ENCODE results near the gene DLG2. TPM values are rescaled to one million over a fixed set of nuclear protein-coding genes. Genes with fewer than 3 reads are reported as not detected.

DLG2 gene
- total RNA-seq (2022; extraction: Qiagen RNA extraction) = 0.14 to 0.23 TPM (median 0.20 TPM) in 5 replicates

DNA sequence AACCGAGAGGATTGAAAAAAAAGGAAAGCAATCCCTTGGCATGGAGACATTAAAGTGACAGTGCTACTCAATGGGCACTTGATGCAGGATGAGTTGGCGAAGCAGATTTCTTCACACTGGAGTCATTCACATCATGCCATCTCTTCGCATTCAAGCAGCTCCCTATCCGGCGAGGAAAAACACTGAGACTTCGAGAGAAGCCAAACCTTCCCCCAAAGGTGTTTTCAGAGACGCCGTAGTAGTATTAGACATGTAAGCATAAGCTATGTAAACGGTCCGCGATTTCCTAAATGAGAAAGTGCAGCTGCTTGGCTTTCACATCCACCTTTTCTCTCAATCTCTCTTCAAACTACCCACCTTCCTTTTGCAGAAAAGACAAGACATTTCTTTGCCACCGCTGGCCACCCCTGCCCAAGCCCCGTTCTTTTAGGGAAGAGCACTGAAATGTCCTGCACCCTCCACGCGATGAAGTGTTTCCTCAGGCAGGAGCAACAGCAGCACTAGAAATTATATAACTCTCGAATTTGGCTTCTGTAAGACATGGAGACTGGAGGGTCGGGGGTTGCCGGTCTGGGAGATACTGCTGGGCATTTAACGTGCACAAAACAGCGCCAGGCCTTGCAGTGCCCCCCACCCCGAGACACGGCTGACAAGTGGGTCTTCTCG is at the start of gene DLG2:
DLG2 (minus strand) TSS at position 13 of the 666 bp plus-strand sequence.

GRCh38 chr11:85664615-85665481 is 37.7 kb upstream of the DLG2 start, which contains the start of gene CREBZF:
CREBZF (minus strand) TSS chr11:85665129; CDS start chr11:85664875, 254 bp downstream.

GRCh38 chr11:85647604-85648299 is 20.6 kb upstream of the DLG2 start, which contains the start of gene TMEM126A:
TMEM126A (plus strand) TSS chr11:85647967; CDS start chr11:85650256, 2,289 bp downstream.

DNA sequence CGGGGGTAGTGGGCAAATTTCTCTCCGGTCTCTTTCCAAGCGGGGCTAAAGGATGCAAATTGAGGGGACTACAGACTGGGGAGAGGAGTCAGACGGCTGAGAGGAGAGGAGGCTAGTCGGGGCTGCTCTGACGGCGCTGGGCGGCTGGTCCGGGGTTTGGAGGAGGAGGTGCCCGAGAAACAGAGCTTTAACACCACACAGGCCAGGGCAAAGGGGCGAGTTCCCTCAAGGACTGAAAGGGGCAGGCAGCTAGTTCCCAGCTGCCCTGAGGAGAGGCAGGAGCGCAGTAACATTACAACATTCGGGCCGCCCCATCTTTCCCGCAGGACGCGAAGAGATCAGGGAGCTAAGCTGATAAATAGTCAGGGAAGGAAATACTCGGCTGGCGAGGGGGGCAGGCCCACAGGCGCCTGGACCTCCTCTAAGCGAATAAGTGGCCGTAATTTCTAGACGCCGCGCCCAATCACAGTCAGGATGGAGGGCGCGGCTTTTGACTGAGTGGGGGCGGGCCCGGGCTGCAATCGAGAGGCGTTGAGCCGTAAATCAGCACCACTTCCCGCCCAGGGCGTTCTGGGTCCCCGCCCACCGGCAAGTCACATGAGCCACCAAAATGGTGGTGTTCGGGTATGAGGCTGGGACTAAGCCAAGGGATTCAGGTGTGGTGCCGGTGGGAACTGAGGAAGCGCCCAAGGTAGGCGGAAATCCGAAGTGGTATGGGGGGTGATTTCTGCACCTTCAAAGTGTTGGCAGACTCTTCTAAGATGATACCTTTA is 1.0 kb upstream of the DLG2 start, which contains the start of gene TMEM126B:
TMEM126B (plus strand) TSS at position 596 of the 773 bp plus-strand sequence; CDS start at position 611, 15 bp downstream.

Other genes starting within 250 kb of the DLG2 start
- 52.7 to 60.3 TPM (median 54.7 TPM) in 5 replicates for gene TMEM126B, start 1.2 kb upstream of the DLG2 start, total RNA-seq (2022; extraction: Qiagen RNA extraction)
- gene TMEM126A, start 20.6 kb upstream of the DLG2 start, total RNA-seq (2022; extraction: Qiagen RNA extraction) = 51.4 to 62.1 TPM (median 58.2 TPM) in 5 replicates
- gene CREBZF, start 37.8 kb upstream of the DLG2 start, total RNA-seq (2022; extraction: Qiagen RNA extraction) = 20.3 to 26.5 TPM (median 26.1 TPM) in 5 replicates
- gene CCDC89, start 58.9 kb upstream of the DLG2 start, total RNA-seq (2022; extraction: Qiagen RNA extraction) = not detected in 5 replicates
- 6.0 to 15.1 TPM (median 7.1 TPM) in 5 replicates for gene SYTL2, start 183.8 kb upstream of the DLG2 start, total RNA-seq (2022; extraction: Qiagen RNA extraction)
- not detected in 5 replicates for gene CCDC83, start 228.0 kb upstream of the DLG2 start, total RNA-seq (2022; extraction: Qiagen RNA extraction)